NCI-H226 (cell line): ENCODE measurements around the gene TBPL1.

Experiments
- DNase-seq: peaks from one replicate; pipeline ENCODE4 v3.0.0-alpha.2; 2015

TBPL1 gene

DNA sequence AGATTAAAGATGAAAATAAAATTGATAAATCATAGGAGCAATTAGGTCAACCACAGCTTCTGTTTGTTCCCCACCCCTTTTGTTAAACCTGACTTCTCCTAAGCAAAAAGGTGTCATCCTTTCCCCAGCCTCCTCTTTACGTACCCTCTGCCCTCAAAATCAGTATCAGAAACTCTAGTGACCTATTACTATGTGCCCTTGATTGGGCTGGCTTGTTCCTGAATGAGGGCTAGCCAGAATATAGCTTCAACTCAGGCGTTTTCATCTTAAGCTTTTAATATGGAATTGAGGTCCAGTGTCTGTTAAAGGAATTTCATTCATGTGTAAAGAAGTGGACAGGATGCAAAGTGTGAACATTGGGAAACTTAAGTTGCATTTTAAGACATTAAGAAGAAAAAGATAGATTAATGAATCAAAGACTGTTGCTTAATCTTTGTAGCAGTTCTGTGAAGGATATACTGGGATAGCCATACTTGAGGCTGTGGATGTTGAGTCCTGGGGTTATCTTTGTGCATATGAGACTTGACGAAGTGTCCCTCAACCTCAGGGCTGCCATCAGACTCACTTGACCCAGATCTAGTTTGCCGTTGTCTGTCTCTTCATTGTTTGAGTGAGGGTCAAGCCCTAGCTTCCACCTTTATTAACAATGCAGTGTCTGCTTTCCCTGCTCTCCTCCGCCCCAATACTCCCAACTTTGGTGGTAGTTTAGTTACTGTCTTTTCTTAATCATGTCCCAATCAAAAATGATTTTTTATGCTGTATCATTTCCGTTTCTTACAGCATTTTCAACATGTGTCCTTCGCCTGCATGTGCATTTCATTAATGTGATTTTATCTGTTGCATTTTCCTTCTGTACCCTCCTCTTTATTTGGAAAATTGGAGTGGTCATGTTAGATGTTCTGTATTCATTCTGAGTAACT, 1.9 kb downstream of the TBPL1 start:
- no peak for DNase-seq

DNA sequence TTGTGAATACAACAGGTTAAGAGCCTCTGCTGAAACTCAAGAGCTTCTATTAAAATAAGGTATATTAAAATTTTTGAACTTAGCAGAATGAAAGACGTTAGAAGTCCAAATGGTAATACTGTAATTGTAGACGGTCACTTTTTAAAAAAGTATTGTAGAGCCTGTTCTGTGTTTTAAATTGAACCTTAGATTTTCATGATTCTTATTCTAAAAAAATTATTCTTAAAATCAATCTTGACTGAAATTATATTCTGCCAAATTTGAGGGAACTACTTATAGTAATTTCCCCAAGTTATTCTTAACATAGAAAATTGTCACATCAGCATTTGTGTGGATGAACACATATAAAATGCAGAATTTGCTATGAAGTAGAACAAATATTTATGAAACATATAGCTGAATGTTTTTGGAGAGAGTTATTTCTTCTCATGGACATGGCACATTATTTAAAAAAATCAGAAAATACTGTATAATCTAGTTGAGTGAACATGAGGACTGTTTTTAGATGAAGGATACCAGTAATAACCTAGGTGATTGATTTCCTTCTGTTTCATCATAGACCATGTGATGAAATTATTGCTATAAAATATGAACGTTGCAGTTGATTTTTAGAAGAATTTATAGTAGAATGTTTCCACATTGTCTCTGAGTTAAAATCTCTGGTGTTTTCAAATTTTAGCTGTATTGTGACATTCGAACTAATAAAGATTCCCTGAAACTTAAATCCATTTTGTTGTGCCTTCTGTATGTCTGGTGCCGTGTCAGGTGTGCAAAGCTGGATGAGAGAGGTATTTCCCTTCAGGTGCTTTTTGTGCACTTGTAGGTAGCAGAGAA, 2.8 kb downstream of the TBPL1 start:
- no peak for DNase-seq

DNA sequence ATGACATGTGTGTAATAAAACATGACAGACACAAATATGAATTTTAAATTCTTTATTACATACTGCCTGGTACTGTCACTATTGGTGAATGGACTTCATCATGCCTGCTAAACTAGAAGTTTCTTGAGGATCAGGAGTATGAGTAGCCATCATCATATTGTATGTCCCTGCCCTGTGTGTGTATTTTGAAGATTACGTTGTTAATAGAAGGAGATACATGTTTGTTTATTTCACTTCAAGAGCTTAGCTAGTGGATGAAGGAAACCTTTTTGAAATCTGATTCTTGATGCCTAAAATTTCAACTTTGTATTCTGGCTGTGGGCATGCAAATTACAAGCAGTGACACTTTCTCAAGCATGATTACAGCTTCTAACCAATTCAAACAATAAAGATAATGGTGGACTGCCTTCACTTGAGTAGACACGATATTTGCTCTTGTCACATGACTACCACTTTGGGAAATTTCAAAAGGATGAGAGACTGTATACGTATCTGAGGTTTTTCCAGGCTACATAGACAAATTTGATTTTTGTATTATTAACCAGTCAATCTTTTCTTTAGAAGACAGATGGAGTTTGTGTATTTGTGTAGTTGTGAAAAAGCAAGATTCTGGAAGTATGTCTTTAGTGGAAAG, 3.5 kb downstream of the TBPL1 start:
- DNase-seq = no peak

DNA sequence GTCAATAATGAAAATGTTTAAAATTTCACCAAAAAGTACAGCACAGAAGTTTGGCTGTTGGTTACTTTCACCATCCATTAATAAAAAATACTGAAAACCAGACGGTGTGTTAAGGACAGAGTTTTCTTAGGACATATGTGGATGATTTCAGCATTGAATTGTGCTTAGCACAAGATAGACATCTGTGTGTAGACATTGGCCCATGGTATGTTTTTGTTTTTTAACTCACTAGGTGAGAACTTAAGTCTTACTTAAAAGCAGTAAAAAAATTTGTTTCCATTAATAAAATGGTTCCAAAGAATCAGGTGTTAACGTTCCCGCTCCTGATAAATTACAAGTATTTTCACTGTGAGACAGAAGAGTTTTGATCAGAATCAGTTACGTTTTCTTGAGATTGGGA, 4.2 kb downstream of the TBPL1 start:
- DNase-seq = no peak

DNA sequence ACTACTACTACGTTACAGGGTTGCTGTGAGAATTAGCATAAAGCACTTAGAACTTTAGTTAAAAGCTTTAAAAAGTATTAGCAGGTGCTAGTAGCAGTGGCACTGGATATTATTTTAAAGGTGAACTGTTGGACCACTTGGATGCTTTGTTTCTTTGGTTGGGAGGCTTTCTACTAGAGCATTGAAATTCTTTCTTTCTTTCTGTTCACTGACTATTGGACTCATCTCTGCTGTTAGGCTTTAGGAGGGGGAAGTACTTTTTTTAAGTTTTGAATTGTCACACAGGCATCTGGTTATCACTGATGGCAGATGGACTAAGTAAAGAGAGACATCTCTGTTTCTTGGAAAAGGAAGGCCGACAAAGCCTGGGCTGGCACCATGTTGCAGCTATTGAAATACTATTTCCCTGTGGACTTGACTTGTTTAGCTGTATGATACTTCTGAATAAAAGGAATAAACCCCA, 4.8 kb downstream of the TBPL1 start:
- no peak for DNase-seq

DNA sequence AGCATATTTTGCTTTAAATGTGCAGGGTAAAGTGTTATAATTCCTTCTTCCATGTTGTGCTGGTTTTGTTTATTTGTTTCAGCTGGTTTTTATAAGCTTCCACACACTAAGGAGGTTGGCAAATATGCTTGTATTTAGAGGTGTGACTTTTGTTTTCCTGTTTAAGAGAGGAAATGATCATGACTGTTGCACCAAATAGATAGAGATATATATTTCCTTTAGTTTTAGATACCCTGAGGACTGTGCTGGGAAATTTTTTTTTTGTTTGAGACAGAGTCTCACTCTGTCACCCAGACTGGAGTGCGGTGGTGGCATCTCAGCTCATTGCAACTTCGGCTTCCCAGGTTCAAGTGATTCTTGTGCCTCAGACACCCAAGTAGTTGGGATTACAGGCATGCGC, 5.8 kb downstream of the TBPL1 start:
- no peak for DNase-seq

DNA sequence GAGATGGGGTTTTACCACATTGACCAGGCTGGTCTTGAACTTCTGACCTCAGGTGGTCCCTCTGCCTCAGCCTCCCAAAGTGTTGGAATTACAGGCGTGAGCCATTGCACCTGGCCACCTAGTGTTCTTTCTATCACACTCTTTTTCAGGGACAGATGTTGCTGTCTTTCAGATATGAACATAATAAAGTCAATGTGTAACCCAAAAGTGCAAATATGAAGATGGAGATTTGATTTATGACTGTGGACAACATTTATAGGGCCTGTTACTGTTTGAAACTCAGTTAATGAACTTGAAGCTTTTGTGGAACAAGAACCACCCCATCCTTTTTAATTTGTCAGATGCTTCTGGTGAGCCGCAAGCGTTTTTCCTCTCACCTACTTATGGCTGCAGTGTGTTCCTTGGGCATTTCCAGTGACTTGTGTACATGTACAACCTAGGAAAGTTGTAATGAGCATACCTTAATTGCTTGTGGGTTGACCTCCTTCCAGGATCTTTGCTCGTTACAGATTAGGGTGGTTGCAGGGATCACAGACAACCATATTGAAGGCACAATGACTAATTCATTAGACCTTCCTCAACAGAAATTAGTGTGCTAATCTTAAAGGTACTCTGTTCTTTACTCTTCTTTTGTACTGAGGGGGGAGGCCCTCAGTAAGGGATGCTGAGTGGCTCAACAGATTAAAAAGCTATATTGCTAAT, 6.8 kb downstream of the TBPL1 start:
- DNase-seq = no peak

DNA sequence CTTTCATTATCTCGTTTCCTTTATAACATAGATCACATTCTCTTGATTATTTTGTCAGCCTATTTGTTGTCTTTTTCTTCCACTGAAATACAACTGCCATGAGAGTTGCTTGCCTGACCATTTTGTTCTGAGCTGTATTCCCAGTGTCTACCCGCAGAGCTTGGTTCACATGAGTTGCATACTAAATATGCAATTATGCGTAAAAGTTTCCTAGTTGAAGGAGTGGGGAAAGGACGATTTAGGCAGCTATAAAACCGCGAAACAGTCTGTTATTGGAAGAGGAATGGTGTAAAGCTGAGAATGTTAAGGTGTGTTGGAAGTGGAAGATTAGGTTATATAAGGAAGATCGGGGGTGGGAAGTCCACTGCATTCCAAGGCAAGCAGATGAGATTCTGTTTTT, 8.8 kb downstream of the TBPL1 start:
- no peak for DNase-seq

DNA sequence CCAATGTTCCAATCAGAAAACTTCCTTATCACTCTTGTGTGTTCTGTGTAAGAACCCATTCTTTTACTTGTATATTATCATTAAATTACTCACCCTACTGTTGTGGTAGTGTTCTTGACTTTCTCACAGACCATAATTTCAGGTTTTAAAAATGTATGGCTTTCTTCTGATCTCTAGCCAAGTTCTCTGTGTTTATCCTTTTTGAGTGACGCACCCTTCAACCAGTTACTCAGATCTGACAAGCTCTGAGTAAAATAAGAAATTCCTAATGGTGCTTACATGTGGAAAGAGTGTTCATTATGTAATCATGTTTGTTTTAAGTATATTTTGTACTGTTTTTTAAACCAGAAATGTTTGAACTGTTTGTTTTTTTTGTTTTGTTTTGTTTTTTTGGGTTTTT, 11.0 kb downstream of the TBPL1 start:
- DNase-seq = peak; percentile 85

DNA sequence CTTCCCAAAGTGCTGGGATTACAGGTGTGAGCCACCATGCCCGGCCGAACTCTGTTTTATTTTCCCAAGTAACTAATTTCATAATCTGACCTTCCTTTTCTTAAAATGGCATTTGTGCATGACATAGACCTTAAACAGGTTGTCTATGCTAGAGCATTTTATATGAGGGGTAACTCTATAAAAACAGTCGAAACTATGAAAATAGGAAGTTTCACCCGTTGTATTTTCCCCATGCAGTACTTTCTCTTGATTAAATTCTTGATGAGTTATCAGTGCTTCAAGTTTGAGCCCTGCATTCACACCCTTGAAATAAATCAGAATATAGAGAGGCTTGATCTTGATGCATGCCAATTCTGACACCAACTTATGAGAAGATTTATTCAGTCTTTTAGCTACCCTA, 11.7 kb downstream of the TBPL1 start:
- DNase-seq = no peak

DNA sequence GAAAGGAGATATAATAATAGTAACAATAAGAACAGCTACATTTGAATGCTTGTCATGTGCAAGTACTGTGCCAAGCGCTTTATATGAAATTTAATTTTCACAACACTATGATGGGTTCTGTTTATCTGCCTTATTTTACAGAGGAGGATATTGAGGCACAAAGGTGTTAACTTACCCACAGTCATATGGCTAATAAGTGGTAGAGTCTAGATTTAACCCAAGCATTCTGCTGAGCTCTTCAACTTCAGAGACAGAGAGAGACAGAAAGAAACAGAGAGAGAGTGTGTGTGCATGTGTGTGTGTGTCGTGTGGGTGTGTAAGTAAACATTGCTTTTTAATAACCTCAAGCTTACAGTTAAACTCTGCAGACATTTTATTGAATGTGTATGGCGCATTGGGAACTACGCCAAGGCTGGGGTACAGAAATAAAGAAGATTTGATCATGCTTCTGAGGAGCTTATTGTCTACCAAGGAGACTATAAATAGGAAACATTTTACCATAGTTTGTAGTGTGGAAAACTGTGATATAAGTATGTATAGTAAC, 12.9 kb downstream of the TBPL1 start:
- DNase-seq = no peak

DNA sequence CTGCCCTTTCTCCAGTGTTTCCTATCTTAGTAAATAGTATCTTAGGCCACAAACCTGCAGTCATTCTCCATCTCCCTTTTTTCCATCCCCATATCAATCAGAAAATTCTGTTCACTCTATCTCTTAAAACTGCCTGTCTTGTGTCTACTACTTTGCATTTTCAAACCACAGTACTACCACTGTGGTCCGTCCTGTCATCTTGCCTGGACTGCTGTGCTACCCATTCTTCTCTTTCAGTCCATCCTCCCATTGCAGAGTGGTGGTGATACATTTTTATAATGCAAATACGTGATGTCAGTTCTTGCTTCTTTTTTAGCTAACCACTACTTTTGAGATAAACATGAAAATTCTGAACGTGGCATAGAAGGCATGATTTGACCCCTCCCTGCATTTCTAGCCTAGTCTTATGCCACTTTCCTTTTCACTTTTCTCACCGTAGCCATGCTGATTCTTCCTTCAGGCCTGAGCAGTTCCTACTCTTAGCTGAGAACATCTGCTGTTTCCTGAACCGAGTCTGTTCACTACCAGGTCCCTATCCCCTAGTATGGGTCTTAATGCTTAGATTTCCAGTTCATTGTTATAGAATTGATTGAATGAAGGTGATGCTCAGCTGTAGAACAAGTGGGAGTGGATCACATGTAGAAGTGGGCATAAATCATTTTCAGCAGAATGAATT, 13.8 kb downstream of the TBPL1 start:
- DNase-seq = no peak

DNA sequence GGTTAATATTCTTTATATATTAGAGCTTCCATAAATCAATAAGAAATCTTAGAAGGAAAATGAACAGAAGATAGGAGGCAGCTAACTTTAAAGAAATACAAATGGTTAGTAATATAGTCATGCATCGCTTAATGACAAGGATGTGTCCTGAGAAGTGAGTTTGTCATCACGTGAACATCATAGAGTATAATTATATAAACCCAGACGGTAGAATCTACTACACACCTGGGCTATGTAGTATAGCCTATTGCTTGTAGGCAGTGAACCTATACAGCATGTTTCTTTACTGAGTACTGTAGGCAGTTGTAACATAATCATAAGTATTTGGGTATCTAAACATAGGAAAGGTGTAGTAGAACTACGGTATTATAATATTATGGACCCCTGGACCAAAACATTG, 14.3 kb downstream of the TBPL1 start:
- no peak for DNase-seq

DNA sequence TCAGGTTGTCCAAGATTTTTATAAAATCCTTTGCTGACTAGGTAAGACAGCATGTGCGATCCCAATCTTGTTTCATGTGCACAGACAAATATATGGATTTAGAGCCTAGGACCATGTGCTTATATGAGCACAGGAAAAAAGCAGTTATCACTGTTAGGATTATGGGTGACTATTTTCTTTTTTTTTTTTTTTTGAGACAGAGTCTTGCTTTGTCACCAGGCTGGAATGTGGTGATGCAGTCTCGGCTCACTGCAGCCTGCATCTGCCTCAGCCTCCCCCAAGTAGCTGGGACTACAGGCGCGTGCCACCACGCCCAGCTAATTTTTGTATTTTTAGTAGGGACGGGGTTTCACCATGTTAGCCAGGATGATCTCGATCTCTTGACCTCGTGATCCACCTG, 14.8 kb downstream of the TBPL1 start:
- DNase-seq = peak; percentile 41

DNA sequence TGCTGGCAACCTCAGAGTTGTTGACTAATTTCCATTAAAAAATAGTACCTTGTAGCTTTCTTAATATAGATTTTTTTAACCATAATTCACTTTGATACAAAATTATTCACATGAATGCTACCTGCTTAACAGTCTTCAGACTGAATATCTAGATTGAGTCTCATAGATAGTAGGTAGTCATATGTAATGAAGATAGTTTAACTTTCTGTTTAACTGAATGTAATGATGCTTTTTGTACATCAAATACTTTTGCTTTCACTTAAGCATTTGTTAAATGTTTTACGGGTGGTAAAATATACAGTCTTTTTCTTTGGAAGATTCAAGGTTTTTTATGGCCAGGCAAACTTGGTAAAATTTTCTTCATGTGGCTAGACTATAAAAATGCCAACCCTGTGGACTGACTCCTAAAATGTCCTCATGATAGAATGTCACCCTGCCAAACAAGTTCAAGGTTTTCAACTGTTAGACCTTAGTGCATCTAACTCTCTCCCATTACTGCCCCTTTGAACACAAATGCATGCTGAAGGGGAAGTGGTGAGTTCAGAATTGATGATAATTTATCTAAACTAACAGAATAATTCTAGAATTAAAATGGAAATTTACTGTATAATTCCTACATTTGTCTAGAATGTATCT, 16.4 kb downstream of the TBPL1 start:
- no peak for DNase-seq

DNA sequence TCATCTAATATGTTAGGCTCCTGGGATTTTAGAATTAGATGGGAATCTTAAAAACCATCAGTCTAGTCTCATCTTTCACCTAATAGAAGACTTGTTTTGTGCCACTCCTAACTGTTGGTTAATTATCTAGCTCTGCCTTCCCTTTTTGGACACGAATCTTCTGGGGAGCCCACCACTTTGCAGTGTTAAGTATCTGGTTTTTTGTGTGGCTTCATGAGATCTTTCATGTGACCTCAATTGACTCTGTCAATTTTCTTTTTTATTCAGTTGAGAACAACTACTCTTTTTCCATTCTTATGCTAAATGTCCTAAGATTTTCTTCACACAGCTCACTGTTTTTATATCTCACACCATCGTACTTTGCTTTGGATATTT, 16.9 kb downstream of the TBPL1 start:
- DNase-seq = no peak

DNA sequence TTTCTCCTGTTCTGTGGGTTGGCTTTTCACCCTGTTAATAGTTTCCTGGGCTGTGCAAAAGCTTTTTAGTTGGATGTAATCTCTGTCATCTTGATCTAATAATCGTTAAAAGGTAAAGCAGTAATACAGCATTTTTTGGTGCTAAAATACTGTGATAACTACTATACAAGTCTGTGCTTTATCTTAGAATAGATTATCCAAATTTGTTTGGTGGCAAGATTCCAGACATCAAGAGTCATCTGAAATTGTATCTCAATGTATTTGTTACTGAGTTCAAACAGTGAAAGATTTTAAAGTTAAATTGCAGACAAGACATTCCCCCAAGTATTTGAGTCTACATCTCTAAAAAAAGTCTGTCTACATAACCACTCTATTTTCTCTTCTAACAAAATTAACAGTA, 18.8 kb downstream of the TBPL1 start:
- DNase-seq = no peak

DNA sequence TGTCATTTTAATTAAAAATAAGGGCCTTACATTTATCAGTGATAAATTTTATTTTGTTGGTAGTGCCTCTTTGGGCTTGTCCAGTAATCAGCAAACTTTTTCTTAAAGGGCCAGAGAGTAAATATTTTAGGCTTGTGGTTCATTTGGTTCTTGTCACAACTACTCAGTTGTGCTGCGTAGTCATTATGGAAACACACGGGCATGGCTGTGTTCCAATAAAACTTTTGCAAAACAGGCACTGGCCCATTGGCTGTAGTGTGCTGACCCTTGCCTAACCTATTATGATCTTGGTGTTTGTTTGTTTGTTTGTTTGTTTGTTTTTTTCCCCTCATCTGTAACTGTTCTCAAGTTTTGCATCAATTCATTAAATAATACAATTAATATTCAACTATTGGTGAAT, 19.4 kb downstream of the TBPL1 start:
- no peak for DNase-seq

DNA sequence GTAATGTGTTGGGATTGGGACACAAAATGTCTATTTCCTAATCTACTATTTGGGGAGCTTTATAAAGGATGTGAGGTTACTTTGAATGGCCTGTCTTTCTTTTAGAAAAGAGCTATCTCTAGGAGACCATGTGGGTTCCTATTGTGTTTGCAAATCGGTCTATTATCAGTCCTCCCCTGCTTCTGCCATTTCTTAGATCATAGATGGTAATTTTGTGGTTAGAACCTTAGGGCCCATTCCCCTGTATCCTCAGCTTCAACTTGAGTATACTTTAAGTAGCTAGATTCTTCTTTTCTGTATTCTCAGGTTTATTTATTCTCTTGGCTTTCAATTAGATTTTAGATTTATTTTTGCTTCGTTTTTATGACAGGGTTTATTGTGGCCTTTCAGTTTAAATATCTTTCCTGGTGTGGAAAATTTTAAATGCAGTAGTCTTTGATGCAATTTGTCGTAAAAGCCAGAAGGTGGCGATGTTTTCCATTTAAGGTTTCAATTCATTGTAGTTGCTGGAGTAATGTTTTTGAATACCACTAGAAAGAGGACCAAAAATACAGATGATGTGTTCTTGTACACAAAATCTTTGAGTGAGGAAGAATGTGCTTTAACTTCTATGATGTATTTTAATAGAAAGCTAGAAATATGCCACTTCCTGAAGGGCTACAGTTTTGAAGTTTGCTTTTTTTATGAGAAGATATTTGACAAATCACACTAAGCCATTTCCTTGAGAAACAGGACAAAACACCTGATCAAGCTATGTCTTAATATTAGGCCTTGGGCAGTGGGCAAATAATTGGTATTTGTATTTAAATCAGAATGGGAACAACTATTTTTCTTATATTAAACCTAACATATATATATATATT, 20.3 kb downstream of the TBPL1 start:
- no peak for DNase-seq
